NCI-H2081 (cell line): ENCODE data around the gene ADH1B.
"Not testable (repeated sequence)": the region's sequence is repeated elsewhere in the genome, so short reads cannot be mapped to it uniquely, and the experiment has no call there.

Source experiments
- DNase-seq, 2 experiments: peaks; one replicate each; lab custom pipeline; 2025; lab: John Stamatoyannopoulos, UW

Gene ADH1B

GRCh38 chr4:99321241-99322191 lies at the start of gene ADH1B:
ADH1B (minus strand) TSS chr4:99321401; CDS start chr4:99321331, 70 bp downstream.
- no peak for DNase-seq

DNA sequence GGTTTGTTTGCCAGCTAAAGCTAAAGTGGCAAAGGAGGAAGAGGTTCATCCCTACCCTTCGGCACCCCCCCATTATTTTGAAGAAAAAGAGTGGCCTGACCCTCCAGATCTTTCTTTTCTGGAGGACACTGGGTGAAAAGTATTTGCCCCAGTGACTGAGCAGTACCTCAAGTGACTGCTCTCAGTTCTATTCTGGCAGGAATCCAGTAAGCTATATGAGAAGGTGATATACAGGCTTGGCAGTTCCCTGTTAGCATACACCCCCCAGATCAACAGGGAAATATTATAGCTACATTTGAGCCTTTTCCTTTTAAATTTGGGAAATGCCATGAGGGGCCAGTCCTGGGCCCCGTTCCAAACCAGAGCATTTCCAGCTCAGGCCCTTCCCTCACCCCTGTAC lies 46.6 kb upstream of the ADH1B start:
- DNase-seq = not testable (repeated sequence)

DNA sequence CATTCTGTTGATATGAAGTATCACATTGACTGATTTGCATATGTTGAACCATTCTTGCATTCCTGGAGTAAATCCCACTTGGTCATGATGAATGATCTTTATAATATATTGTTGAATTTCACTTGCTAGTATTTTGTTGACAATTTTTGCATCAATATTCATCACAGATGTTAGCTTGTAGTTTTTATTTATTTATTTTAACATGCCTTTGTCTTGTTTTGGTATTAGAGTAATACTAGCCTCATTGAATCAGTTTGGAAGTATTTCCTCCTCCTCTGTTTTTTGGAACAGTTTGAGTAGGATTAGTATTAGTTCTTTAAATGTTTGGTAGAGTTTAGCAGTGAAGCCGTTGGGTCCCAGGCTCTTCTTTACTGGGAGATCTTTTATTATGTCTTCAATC lies 45.3 kb upstream of the ADH1B start:
- DNase-seq = no peak

DNA sequence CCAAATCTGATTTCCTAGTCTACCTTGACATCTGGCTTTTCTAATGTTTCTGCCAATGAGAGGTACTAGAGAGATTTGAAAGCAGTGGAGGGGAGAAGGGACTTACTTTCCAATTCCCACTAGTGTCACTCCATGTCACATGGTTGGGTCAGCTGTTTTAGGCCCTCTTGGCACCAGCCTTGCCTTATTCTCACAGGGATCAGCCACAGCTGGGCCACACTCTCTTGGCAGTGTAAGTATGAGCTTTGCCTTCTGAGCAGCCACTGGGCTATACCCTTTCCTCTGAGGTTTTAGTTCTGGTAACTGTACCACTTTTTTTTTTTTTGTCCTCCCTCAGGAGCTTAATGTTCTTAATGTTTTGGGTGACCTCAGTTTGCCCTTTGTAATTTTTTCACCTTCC lies 41.6 kb upstream of the ADH1B start:
- no peak for DNase-seq

DNA sequence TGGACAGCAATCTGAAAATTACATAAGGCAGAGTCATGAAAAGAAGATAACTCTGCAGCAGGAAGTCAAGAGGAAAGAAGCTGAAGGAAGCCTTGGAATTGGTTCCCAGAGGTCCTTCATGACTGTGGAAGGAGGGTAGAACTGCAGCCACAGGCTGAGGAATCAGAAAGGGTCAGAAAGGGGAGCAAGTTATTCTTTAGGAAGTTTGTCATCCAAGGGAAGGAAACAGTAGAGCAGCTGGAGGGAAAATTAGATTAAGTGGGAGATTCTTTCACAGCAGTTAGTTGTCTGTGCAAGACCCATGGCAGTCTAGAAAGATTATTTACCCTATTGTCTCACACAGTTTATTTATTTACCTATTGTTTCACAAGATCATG lies 40.7 kb upstream of the ADH1B start:
- no peak for DNase-seq

- DNase-seq = no peak
These were observed 40.2 kb upstream of the ADH1B start for GRCh38 chr4:99361268-99361898.

DNA sequence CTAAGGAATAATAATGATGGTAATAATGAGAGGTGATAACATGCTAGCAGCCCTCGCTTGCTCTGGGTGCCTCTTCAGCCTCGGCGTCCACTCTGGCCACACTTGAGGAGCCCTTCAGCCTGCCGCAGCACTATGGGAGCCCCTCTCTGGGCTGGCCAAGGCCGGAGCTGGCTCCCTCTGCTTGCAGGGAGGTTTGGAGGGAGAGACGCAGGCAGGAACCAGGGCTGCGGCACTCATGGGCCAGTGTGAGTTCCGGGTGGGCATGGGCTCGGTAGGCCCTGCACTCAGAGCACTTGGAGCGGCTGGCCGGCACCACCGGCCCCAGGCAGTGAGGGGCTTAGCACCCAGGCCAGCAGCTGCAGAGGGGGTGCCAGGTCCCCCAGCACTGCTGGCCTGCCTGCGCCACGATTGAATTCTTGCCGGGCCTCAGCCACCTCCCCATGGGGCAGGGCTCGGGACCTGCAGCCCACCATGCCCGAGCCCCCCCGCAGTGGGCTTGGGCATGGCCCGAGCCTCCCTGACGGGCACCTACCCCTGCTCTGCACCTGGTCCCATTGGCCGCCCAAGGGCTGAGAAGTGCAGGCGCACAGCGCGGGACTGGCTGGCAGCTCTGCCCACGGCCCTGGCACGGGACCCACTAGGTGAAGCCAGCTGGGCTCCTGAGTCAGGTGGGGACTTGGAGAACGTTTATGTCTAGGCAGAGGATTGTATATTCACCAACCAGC lies 38.4 kb upstream of the ADH1B start:
- no peak for DNase-seq

DNA sequence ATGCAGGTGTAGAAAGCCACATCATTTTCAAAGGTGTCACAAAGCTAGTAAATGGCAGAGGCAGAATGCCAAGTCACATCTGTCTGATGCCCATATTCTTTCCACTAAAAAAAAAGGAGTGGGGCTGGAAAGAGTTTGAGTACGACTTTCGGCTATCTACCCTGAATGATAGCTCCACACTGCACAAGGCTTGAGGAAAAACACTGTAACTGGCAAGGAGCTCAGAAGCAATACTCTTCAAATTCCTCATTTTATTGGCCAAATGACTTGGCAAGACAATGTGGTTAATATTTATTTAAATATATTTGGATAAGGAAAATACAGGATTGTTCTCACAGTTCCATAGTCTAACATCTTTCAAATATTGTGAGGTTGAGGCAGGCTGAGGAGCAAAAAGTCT lies 36.7 kb upstream of the ADH1B start:
- DNase-seq = no peak

DNA sequence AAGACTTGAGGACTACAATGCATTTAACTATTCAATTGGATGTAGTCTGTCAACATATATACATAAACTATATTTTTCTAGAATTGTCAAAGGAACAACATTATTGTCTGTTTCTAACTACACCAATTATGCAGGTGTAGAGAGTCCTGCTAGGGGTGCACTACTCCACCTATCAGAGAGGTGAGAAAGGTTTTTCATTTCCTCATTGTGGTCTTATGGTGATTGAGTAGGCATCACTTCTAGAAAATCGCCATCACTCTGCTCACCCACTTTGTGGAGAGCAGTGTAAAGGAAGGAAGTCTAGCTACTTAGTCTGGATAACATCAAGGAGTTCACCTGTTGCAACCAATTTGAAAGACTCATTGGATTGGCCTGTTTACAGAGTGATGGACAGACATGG lies 35.8 kb upstream of the ADH1B start:
- no peak for DNase-seq

GRCh38 chr4:99356149-99356548 lies 34.9 kb upstream of the ADH1B start:
- not testable (repeated sequence) for DNase-seq

DNA sequence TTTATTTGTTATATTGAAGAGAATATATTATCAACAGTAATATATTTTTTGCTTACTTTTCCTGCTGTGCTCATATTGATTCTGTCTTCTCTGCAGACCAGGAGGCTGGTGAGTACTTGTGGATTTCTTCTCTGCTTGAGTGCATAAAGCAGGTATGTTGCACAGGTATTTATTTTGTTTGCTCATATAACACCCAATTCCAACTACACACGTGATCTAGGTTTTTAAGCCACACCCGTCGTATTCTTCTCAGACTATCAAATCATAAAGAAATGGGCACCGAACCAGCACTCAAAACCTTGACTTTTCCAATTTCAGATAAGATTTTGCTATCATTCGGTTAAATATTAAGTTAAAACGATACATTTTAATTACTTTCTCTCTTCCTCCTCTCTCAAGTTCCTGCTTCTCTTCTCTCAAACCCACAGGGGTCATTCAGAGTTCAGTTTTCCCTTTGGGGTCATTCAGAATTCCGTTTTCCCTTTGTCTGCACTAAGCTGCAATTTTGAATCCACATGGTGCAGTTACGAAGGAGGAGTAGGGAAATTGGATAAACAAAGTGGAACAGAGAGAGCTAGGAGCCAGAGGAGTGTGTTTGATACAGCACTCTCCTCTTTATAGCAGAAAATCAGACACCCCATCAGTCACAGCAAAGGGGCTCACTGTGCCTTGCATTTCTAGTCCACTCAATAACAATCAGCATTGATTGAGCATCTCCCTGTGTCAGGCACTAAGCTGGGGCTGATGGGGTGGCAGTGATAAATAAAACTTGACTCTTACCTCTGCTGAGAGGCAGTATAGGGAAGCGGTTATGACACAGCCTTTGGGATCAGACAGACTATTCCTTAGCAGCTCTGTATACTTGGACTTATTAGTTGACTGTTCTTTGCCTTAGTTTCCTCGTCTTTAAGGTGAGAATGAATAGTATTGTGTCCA lies 31.7 kb upstream of the ADH1B start, which contains the start of gene ADH1C:
Gene ADH1C (minus strand): TSS at position 145 of the 936 bp plus-strand sequence. CDS start 71 bp downstream, at position 74.
- DNase-seq = no peak

GRCh38 chr4:99351487-99351886 lies 30.3 kb upstream of the ADH1B start:
- no peak for DNase-seq

- no peak for DNase-seq
These were observed 28.1 kb upstream of the ADH1B start for GRCh38 chr4:99349338-99349737.

DNA sequence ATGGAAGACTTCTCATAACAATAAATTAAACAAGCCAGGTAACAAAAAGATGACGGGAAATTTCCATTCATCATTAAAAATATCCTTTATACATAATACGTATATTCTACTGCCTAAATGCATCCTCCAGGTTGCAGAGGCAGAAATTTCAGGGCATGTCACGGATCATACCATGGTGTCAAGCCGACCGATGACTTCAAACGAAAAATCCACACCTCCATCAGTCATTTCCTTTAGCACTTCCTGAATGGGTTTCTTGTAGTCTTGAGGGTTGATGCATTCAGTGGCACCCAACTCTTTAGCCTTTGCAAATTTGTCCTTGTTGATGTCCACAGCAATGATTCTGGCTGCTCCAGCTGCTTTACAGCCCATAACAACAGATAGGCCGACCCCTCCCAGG lies 21.4 kb upstream of the ADH1B start:
- not testable (repeated sequence) for DNase-seq

- DNase-seq = no peak
These were observed 20.2 kb upstream of the ADH1B start for GRCh38 chr4:99341426-99341825.

DNA sequence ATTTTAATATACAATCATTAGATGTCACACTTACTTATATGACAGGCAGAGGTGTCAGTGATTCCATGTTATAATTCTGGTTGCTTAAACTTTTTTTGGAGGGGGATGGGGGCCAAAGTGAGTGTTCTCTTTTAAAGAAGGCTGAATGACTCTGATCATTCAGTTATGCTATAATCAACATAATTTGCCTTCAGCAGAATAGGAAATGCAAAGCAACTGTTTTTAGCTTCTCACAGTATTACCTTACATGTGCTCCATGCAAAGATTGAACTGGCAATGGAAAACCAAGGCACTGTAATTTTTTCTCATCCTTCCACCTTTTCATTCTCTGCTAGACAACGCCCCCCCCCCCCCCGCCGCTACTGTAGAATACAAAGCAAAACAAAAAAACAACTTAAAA lies 18.0 kb upstream of the ADH1B start:
- no peak for DNase-seq

DNA sequence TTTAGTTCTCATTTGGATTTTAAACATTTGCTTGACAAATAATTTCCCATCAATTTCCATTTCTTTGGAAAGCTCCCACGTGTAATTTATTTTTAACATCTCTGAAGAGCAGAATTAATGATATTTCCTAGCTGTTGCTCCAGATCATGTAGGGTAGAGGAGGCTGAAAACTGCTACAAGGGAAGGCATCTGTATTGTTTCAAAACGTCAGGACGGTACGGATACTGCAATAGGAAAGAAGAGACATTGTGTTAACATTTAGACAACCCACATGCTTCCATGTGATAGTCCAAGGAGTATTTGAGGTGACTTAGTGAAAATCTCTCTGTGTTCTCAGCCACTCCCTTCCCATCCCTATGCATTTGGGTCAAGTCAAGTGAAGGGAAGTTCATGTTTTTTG lies 15.4 kb upstream of the ADH1B start:
- no peak for DNase-seq

- DNase-seq = no peak
These were observed 13.7 kb upstream of the ADH1B start for GRCh38 chr4:99334880-99335279.

GRCh38 chr4:99330648-99331047 lies 9.4 kb upstream of the ADH1B start:
- no peak for DNase-seq

DNA sequence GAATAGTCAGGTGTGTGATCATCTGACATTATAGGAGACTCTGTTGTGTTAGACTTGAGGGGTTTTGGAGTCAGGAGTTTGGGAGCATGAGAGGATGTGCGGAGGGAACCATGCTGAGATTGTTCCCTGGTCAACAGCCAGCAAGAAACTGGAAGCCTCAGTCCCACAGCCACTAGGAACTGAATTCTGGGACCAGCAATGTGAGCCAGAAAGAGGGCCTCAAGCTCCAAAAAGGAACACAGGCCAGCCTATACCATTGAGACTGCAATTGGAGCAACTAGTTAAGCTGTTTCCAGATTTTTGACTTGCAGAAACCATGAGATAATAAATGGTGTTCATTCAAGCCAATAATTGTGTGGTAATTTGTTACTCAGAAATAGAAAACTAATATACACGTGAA lies 8.7 kb upstream of the ADH1B start:
- DNase-seq = no peak

GRCh38 chr4:99324979-99325378 lies 3.8 kb upstream of the ADH1B start:
- no peak for DNase-seq

DNA sequence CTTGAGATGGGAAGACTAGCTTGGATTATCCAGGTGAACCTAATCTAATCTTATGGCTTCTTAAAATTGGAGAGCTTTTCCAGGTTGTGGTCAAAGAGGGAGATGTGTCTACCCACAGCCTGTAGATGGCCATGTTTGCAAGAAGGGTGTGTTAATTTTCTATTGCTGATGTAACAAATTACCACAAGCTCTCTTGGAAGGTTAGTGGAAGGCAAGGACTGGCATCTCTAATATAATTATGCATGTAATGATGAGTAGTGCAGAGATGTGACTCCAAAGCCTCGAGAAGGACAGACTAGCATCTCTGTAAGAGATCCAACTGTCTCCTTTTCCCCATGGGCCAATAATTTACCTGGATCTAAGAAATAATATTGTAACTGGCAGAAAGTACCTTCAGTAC lies 3.2 kb upstream of the ADH1B start:
- no peak for DNase-seq
